ENCODE results near the gene TMEM54. TPM values are rescaled to one million over a fixed set of nuclear protein-coding genes. Genes with fewer than 3 reads are reported as not detected.

TMEM54 gene
- total RNA-seq, 1 donor from 2014 or later: 14.5 TPM

- peaks cover 25% of the 10 kb centered on the region for H3K36me3 Mint-ChIP-seq
- no peak overlapping the region for H3K9ac ChIP-seq
- H3K4me2 ChIP-seq: no peak overlapping the region
- no peak for DNase-seq (ENCODE audit: low spot score)
- peaks cover 18% of the 10 kb centered on the region for H3F3A ChIP-seq (ENCODE audit: low read depth)
- H3K9me3 Mint-ChIP-seq: peaks cover 3% of the 10 kb centered on the region
- peaks cover 4% of the 10 kb centered on the region for H3K27me3 Mint-ChIP-seq (ENCODE audit: insufficient read depth, low read depth)
- TF ChIP-seq CTCF (IDR thresholded peaks at IDR 0.05) (no peak), EZH2 (IDR thresholded peaks at IDR 0.05) (no peak), EZH2phosphoT487 (IDR thresholded peaks at IDR 0.05) (no peak)
- H3K4me3 Mint-ChIP-seq: no peak overlapping the region
- H3K79me2 ChIP-seq (ENCODE audit: low read depth): no peaks in the 10 kb centered on the region
- no peak overlapping the region for H2AFZ ChIP-seq (replicated peaks)
- no peaks in the 10 kb centered on the region for H3K36me3 ChIP-seq
- H3K27me3 ChIP-seq: no peaks in the 10 kb centered on the region
- no peaks in the 10 kb centered on the region for H3K4me1 ChIP-seq
- no peaks in the 10 kb centered on the region for H3K4me1 Mint-ChIP-seq
- H3K9me3 ChIP-seq (ENCODE audit: low read depth): no peaks in the 10 kb centered on the region
- no peak overlapping the region for H3K4me3 ChIP-seq
- H3K27ac ChIP-seq: no peak overlapping the region
- H3K27ac Mint-ChIP-seq: no peak overlapping the region
- H4K20me1 ChIP-seq (ENCODE audit: low read depth): no peaks in the 10 kb centered on the region
These were observed 52.7 kb downstream of the TMEM54 start for GRCh38 chr1:32848354-32849063.

Other genes starting within 250 kb of the TMEM54 start
- gene SYNC, start 198.6 kb downstream of the TMEM54 start, total RNA-seq (ENCODE audit: low replicate concordance): not detected in 2 replicates
- 38.2 and 61.5 TPM in 2 replicates for gene YARS1, start 84.0 kb downstream of the TMEM54 start, total RNA-seq (ENCODE audit: low replicate concordance)
- 72.9 and 107 TPM in 2 replicates for gene S100PBP, start 83.7 kb downstream of the TMEM54 start, total RNA-seq (ENCODE audit: low replicate concordance)
- gene FNDC5, start 30.5 kb downstream of the TMEM54 start, total RNA-seq (ENCODE audit: low replicate concordance): 9.6 and 21.4 TPM in 2 replicates
- 1.0 TPM in 1 of 2 replicates, not detected in the other for gene HPCA, start 14.9 kb downstream of the TMEM54 start, total RNA-seq (ENCODE audit: low replicate concordance)
- gene RNF19B, start 63.4 kb upstream of the TMEM54 start, total RNA-seq (ENCODE audit: low replicate concordance): 11.5 and 14.2 TPM in 2 replicates
- 85.5 and 128 TPM in 2 replicates for gene AK2, start 135.5 kb upstream of the TMEM54 start, total RNA-seq (ENCODE audit: low replicate concordance)
- gene AZIN2, start 179.8 kb upstream of the TMEM54 start, total RNA-seq (ENCODE audit: low replicate concordance): 1.3 and 5.8 TPM in 2 replicates